Vagina (tissue), 2 donors: ENCODE results near the gene NPLOC4. TPM values are rescaled to one million over a fixed set of nuclear protein-coding genes. Genes with fewer than 3 reads are reported as not detected.

Source experiments
- DNase-seq, 2 donors: peaks; one replicate each; pipeline ENCODE4 v3.0.0-alpha.2; 2017; ENCODE audit errors: extremely low spot score in 2 of 2
- H3K27ac ChIP-seq: fragments of 200-600 bp; sonication (generic); one replicate; pipeline ENCODE4 v1.5.1; 2019
- H3K27me3 ChIP-seq: fragments of 200-600 bp; sonication (generic); one replicate; pipeline ENCODE4 v1.5.1; 2019
- H3K36me3 ChIP-seq, 2 donors: fragments of 200-600 bp; sonication (generic); one replicate each; pipeline ENCODE4 v1.5.1; 2017 to 2019
- H3K4me1 ChIP-seq: fragments of 200-600 bp; sonication (generic); one replicate; pipeline ENCODE4 v1.5.1; 2019
- H3K4me3 ChIP-seq, 2 donors: fragments of 200-600 bp; sonication (generic); 1 replicate in 1 of 2; 2 replicates in 1 of 2; pipeline ENCODE4 v1.5.1; 2016 to 2019
- H3K9me3 ChIP-seq: fragments of 200-600 bp; sonication (generic); one replicate; pipeline ENCODE4 v1.5.1; 2019
- CTCF ChIP-seq, 3 experiments: fragments of 450-650 bp in 2 of 3; fragments of 200-600 bp in 1 of 3; sonication (generic) in 1 of 3; IDR thresholded peaks; one replicate each; pipeline ENCODE4 v1.5.1; 2017 to 2019; ENCODE audit warnings: antibody characterized with exemption in 3 of 3, mild to moderate bottlenecking in 2 of 3, moderate library complexity in 2 of 3
- POLR2A ChIP-seq, 2 donors: fragments of 450-650 bp; IDR thresholded peaks; one replicate each; pipeline ENCODE4 v1.6.1; 2017; ENCODE audit warnings: antibody characterized with exemption in 2 of 2, mild to moderate bottlenecking in 2 of 2, moderate library complexity in 2 of 2
- POLR2AphosphoS5 ChIP-seq, 2 donors: sonication (generic); formaldehyde crosslinking; IDR thresholded peaks; one replicate each; pipeline ENCODE4 v1.9.0; 2017; ENCODE audit warnings: antibody characterized with exemption in 2 of 2, mild to moderate bottlenecking in 2 of 2, low read depth in 1 of 2; ENCODE audit not compliant: insufficient read depth in 1 of 2
- intact Hi-C: fragments of 100-400 bp; cut with DNase I; formaldehyde crosslinking; loops from one replicate; pipeline ENCODE4 v1.15.1; 2023
- total RNA-seq: library from RNA; depleted of rRNA; stranded (reverse); fragments of >200 nt; gene quantifications from one replicate; pipeline ENCODE4 v1.2.3, GENCODE V29; 2016

The NPLOC4 gene
- total RNA-seq, 1 donor from 2014 or later = 68.3 TPM

- no peaks in the 10 kb centered on the region for H3K4me1 ChIP-seq
- TF ChIP-seq POLR2A (IDR thresholded peaks at IDR 0.05) (no peak), CTCF (IDR thresholded peaks at IDR 0.05) (no peak), POLR2AphosphoS5 (IDR thresholded peaks at IDR 0.05; ENCODE audit: insufficient read depth in 1 of 2, low read depth in 1 of 2) (no peak)
- H3K36me3 ChIP-seq = peaks cover 0 to 77% of the 10 kb centered on the region in 2 donors
- intact Hi-C loops = no loop called here
- H3K27ac ChIP-seq = no peak overlapping the region
- H3K9me3 ChIP-seq = no peaks in the 10 kb centered on the region
- H3K27me3 ChIP-seq = no peaks in the 10 kb centered on the region
- H3K4me3 ChIP-seq = no peak overlapping the region
- no peak for DNase-seq
Observed at GRCh38 chr17:81607431-81607830, 29.5 kb downstream of the NPLOC4 start.

- intact Hi-C loops = loop anchor here (5.0 kb wide), 1 partner anchor 47 kb away; no protein-coding TSS in a partner anchor
- no peak overlapping the region for H3K4me3 ChIP-seq
- H3K4me1 ChIP-seq = peaks cover 5% of the 10 kb centered on the region
- TF ChIP-seq POLR2AphosphoS5 (IDR thresholded peaks at IDR 0.05; ENCODE audit: insufficient read depth in 1 of 2, low read depth in 1 of 2) (no peak), CTCF (IDR thresholded peaks at IDR 0.05) (no peak), POLR2A (IDR thresholded peaks at IDR 0.05) (no peak)
- peaks cover 0 to 64% of the 10 kb centered on the region in 2 donors for H3K36me3 ChIP-seq
- no peak for DNase-seq
- H3K9me3 ChIP-seq = no peaks in the 10 kb centered on the region
- no peaks in the 10 kb centered on the region for H3K27me3 ChIP-seq
- no peak overlapping the region for H3K27ac ChIP-seq
Observed at GRCh38 chr17:81603846-81604610, 32.9 kb downstream of the NPLOC4 start.

GRCh38 chr17:81601525-81602120 lies 35.3 kb downstream of the NPLOC4 start:
- TF ChIP-seq CTCF (IDR thresholded peaks at IDR 0.05) = peak; percentile 29 to 64 (median 56)
- TF ChIP-seq POLR2A (IDR thresholded peaks at IDR 0.05) = no peak
- no peak overlapping the region for H3K4me3 ChIP-seq
- intact Hi-C loops = loop anchor here (5.0 kb wide), 1 partner anchor 44 kb away; no protein-coding TSS in a partner anchor
- DNase-seq = no peak
- H3K27ac ChIP-seq = no peak overlapping the region
- peaks cover 5% of the 10 kb centered on the region for H3K4me1 ChIP-seq
- H3K9me3 ChIP-seq = no peaks in the 10 kb centered on the region
- peaks cover 0 to 51% of the 10 kb centered on the region in 2 donors for H3K36me3 ChIP-seq
- no peaks in the 10 kb centered on the region for H3K27me3 ChIP-seq

GRCh38 chr17:81599719-81600486 lies 37.0 kb downstream of the NPLOC4 start:
- intact Hi-C loops = loop anchor here (5.0 to 10.0 kb wide), 2 partner anchors 43 to 345 kb away; no protein-coding TSS in a partner anchor
- no peak overlapping the region for H3K4me3 ChIP-seq
- peaks cover 4 to 54% of the 10 kb centered on the region in 2 donors for H3K36me3 ChIP-seq
- no peaks in the 10 kb centered on the region for H3K27me3 ChIP-seq
- TF ChIP-seq CTCF (IDR thresholded peaks at IDR 0.05) = no peak
- no peak for TF ChIP-seq POLR2AphosphoS5 (IDR thresholded peaks at IDR 0.05; ENCODE audit: insufficient read depth in 1 of 2, low read depth in 1 of 2)
- no peak for TF ChIP-seq POLR2A (IDR thresholded peaks at IDR 0.05)
- H3K27ac ChIP-seq = no peak overlapping the region
- no peak for DNase-seq
- H3K9me3 ChIP-seq = no peaks in the 10 kb centered on the region
- H3K4me1 ChIP-seq = peaks cover 5% of the 10 kb centered on the region
